ENCODE measurements around the gene CD2BP2. TPM values are rescaled to one million over a fixed set of nuclear protein-coding genes. Genes with fewer than 3 reads are reported as not detected.

CD2BP2 gene
- total RNA-seq, 1 experiment from 2014 or later = 30.0 TPM

GRCh38 chr16:30375864-30376263 lies 20.8 kb upstream of the CD2BP2 start:
- CTCF ChIA-PET = no interaction called here
- BruUV-seq (replicated peaks) = no TSS peak

GRCh38 chr16:30374538-30374937 lies 19.4 kb upstream of the CD2BP2 start, which contains the start of gene MYL11:
Gene MYL11, plus strand, starts transcription at chr16:30374802. Its CDS starts 56 bp downstream, at chr16:30374858.
- intact Hi-C loops (cut with micrococcal nuclease) = no loop called here
- peaks cover 3% of the 10 kb centered on the region for H3K79me2 ChIP-seq (ENCODE audit: low read length)
- ATAC-seq (no peak), DNase-seq (no peak)
- H3K4me1 ChIP-seq (ENCODE audit: insufficient read depth, low read length) = peaks cover 11% of the 10 kb centered on the region; the same call in 1 of the 2 replicates
- ChIA-PET POLR2A (ENCODE audit: unreplicated experiment) (no interaction called here), CTCF (no interaction called here)
- no peak within 1 kb of the TSS for H3K27ac ChIP-seq (ENCODE audit: low read length)
- H2AFZ ChIP-seq (ENCODE audit: low read length) = no peak within 1 kb of the TSS
- H3K9me3 ChIP-seq (ENCODE audit: low read length) = no peaks in the 10 kb centered on the region
- no peak within 1 kb of the TSS for H3K9ac ChIP-seq (ENCODE audit: low read length)
- no peak within 1 kb of the TSS for H3K4me2 ChIP-seq (ENCODE audit: low read length)
- BruUV-seq (replicated peaks) = no TSS peak
- no peaks in the 10 kb centered on the region for H4K20me1 ChIP-seq (ENCODE audit: low read length)
- TF ChIP-seq EZH2phosphoT487 (IDR thresholded peaks at IDR 0.05; ENCODE audit: borderline replicate concordance, low read length) = no peak
- H3K4me3 ChIP-seq (ENCODE audit: low read length) = no peak within 1 kb of the TSS
- H3K36me3 ChIP-seq (ENCODE audit: low read depth, low read length) = no peaks in the 10 kb centered on the region
- no peaks in the 10 kb centered on the region for H3K27me3 ChIP-seq (ENCODE audit: low read length)
- no peaks in the 10 kb centered on the region for H3K9me2 ChIP-seq (replicated peaks; ENCODE audit: low read length)
- H3F3A ChIP-seq (ENCODE audit: low read length, unreplicated experiment) = no peaks in the 10 kb centered on the region

More at GRCh38 chr16:30375864-30376263, 20.8 kb upstream of the CD2BP2 start:
- H3K9me3 ChIP-seq (ENCODE audit: low read length) = no peaks in the 10 kb centered on the region
- H3F3A ChIP-seq (ENCODE audit: low read length, unreplicated experiment) = no peaks in the 10 kb centered on the region
- no peak overlapping the region for H3K9ac ChIP-seq (ENCODE audit: low read length)
- no peaks in the 10 kb centered on the region for H3K9me2 ChIP-seq (replicated peaks; ENCODE audit: low read length)
- DNase-seq (no peak), ATAC-seq (no peak)
- H3K4me1 ChIP-seq (ENCODE audit: insufficient read depth, low read length) = peaks cover 11% of the 10 kb centered on the region; the same call in 1 of the 2 replicates
- no peak overlapping the region for H3K4me3 ChIP-seq (ENCODE audit: low read length)
- no peaks in the 10 kb centered on the region for H3K79me2 ChIP-seq (ENCODE audit: low read length)
- no peaks in the 10 kb centered on the region for H4K20me1 ChIP-seq (ENCODE audit: low read length)
- intact Hi-C loops (cut with micrococcal nuclease) = no loop called here
- no peaks in the 10 kb centered on the region for H3K27me3 ChIP-seq (ENCODE audit: low read length)
- H2AFZ ChIP-seq (ENCODE audit: low read length) = no peak overlapping the region
- H3K4me2 ChIP-seq (ENCODE audit: low read length) = no peak overlapping the region
- TF ChIP-seq CTCF (conservative IDR thresholded peaks at IDR 0.05; ENCODE audit: low read depth, low read length) = no peak
- no peak for TF ChIP-seq EZH2 (IDR thresholded peaks at IDR 0.05; ENCODE audit: low read length, unreplicated experiment)
- no peak for TF ChIP-seq EZH2phosphoT487 (IDR thresholded peaks at IDR 0.05; ENCODE audit: borderline replicate concordance, low read length)
- H3K27ac ChIP-seq (ENCODE audit: low read length) = no peak overlapping the region
- POLR2A ChIA-PET (ENCODE audit: unreplicated experiment) = interaction anchor here (0.7 kb wide), 1 partner anchor 742 kb away, joined by 5 read pairs; the partner anchor contains the start of gene KAT8
- H3K36me3 ChIP-seq (ENCODE audit: low read depth, low read length) = no peaks in the 10 kb centered on the region

- Histone ChIP-seq H3K4me1 (ENCODE audit: insufficient read depth, low read length) (peaks cover 16% of the 10 kb centered on the region), H3K9ac (ENCODE audit: low read length) (no peak overlapping the region), H3K9me2 (replicated peaks; ENCODE audit: low read length) (no peaks in the 10 kb centered on the region), H3K4me3 (ENCODE audit: low read length) (no peak overlapping the region), H3K27me3 (ENCODE audit: low read length) (no peaks in the 10 kb centered on the region), H3K9me3 (ENCODE audit: low read length) (no peaks in the 10 kb centered on the region), H2AFZ (ENCODE audit: low read length) (no peak overlapping the region), H3F3A (ENCODE audit: low read length, unreplicated experiment) (no peaks in the 10 kb centered on the region), H4K20me1 (ENCODE audit: low read length) (peaks cover 12% of the 10 kb centered on the region), H3K27ac (ENCODE audit: low read length) (no peak overlapping the region), H3K79me2 (ENCODE audit: low read length) (peaks cover 21% of the 10 kb centered on the region), H3K4me2 (ENCODE audit: low read length) (no peak overlapping the region), H3K36me3 (ENCODE audit: low read depth, low read length) (no peaks in the 10 kb centered on the region)
- no peak for TF ChIP-seq EZH2 (IDR thresholded peaks at IDR 0.05; ENCODE audit: low read length, unreplicated experiment)
- TF ChIP-seq CTCF (conservative IDR thresholded peaks at IDR 0.05; ENCODE audit: low read depth, low read length) = no peak
- no peak for TF ChIP-seq EZH2phosphoT487 (IDR thresholded peaks at IDR 0.05; ENCODE audit: borderline replicate concordance, low read length)
- ATAC-seq (no peak), DNase-seq (no peak)
- ChIA-PET POLR2A (ENCODE audit: unreplicated experiment) (no interaction called here), CTCF (no interaction called here)
- BruUV-seq (replicated peaks) = no TSS peak
- intact Hi-C loops (cut with micrococcal nuclease) = no loop called here
Observed at GRCh38 chr16:30372725-30373124, 17.6 kb upstream of the CD2BP2 start.

Measured in PC-3 (cell line).